GM12892 (cell line): ENCODE results near the gene GALNT11.

Experiments
- POLR2A ChIP-seq: IDR thresholded peaks from 2 replicates; pipeline ENCODE4 v1.6.1; 2011; ENCODE audit warnings: low read depth, low read length, control low read depth
- POLR2AphosphoS5 ChIP-seq: IDR thresholded peaks from 2 replicates; pipeline ENCODE4 v1.6.1; 2011; ENCODE audit warnings: low read depth, low read length, control low read depth
- TAF1 ChIP-seq: IDR thresholded peaks from 2 replicates; pipeline ENCODE4 v1.6.1; 2011; ENCODE audit warnings: low read depth, mild to moderate bottlenecking, control low read depth, low read length, borderline replicate concordance

- TF ChIP-seq POLR2A = no peak
- TF ChIP-seq TAF1 = no peak
- TF ChIP-seq POLR2AphosphoS5 = no peak
These were observed 101.8 kb downstream of the GALNT11 start for GRCh38 chr7:152127229-152127628.
